Measurements from ENCODE around the gene ALKBH4. TPM values are rescaled to one million over a fixed set of nuclear protein-coding genes. Genes with fewer than 3 reads are reported as not detected.

The ALKBH4 gene
- polyA plus RNA-seq, 1 of the 3 experiments (the other 2 are of a cell fraction): 18.1 TPM

DNA sequence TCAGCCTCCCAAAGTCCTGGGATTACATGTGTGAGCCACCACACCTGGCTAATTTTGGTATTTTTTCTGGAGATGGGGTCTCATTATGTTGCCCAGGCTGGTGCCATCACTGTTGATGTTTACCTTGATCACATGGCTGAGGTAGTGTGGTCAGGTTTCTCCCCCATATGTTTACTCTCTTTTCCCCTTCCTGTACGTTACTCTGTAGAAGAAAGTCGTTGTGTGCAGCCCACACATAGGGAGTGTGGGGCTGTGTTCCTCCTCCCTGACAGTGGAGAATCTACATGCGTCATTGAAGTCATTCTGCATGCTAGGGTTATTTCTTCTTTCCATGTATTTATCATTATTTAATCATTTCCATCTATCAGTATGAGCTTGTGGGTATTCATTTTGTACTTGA is 47.6 kb downstream of the ALKBH4 start:
- Histone ChIP-seq H3K27ac (ENCODE audit: low read depth in 2 of 2, low read length in 1 of 2) (no peak overlapping the region), H3K4me3 (ENCODE audit: low read depth in 2 of 2, low read length in 1 of 2) (no peak overlapping the region), H3K9me2 (no peaks in the 10 kb centered on the region), H3K4me2 (no peak overlapping the region), H3K27me3 (ENCODE audit: insufficient read depth) (no peaks in the 10 kb centered on the region), H3K9me3 (no peaks in the 10 kb centered on the region), H3K79me2 (ENCODE audit: insufficient read depth) (peaks cover 29% of the 10 kb centered on the region; the same call in 1 of the 2 replicates), H2AFZ (ENCODE audit: low read depth) (no peak overlapping the region), H3F3A (replicated peaks; ENCODE audit: insufficient read depth) (no peaks in the 10 kb centered on the region), H4K20me1 (ENCODE audit: insufficient read depth) (peaks cover 10% of the 10 kb centered on the region), H3K36me3 (replicated peaks in 1 of 2; ENCODE audit: control insufficient read depth in 1 of 2, insufficient read depth in 2 of 2, low read length in 1 of 2) (peaks cover 54 to 73% of the 10 kb centered on the region in 2 experiments), H3K4me1 (ENCODE audit: control insufficient read depth in 1 of 2, insufficient read depth in 2 of 2, low read depth in 1 of 2, low read length in 1 of 2) (peaks cover 0 to 5% of the 10 kb centered on the region in 2 experiments; a peak in 1 of 4 replicates), H3K9ac (no peak overlapping the region)
- ChIA-PET POLR2A (interaction anchor here (0.6 kb wide), 1 partner anchor 229 kb away, joined by 3 read pairs; no protein-coding TSS in a partner anchor), CTCF (no interaction called here)
- no peak for DNase-seq
- WGBS (ENCODE audit: low lambda C conversion rate): 91% methylated on average over 3 of the region's 3 CpGs
- TF ChIP-seq SMC3 (IDR thresholded peaks at IDR 0.05; ENCODE audit: low read depth, low read length): no peak
- TF ChIP-seq, protein P1, sequence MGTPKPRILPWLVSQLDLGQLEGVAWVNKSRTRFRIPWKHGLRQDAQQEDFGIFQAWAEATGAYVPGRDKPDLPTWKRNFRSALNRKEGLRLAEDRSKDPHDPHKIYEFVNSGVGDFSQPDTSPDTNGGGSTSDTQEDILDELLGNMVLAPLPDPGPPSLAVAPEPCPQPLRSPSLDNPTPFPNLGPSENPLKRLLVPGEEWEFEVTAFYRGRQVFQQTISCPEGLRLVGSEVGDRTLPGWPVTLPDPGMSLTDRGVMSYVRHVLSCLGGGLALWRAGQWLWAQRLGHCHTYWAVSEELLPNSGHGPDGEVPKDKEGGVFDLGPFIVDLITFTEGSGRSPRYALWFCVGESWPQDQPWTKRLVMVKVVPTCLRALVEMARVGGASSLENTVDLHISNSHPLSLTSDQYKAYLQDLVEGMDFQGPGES (IDR thresholded peaks at IDR 0.05; ENCODE audit: low read depth, low read length): no peak
- no peak for TF ChIP-seq RXRA (IDR thresholded peaks at IDR 0.05; ENCODE audit: borderline replicate concordance, low read depth)
- no peak for TF ChIP-seq EP300 (IDR thresholded peaks at IDR 0.05; ENCODE audit: borderline replicate concordance in 1 of 2, low read depth in 1 of 2, low read length in 1 of 2)
- no peak for TF ChIP-seq MEF2A (IDR thresholded peaks at IDR 0.05; ENCODE audit: borderline replicate concordance, low read depth)
- TF ChIP-seq RCOR1 (IDR thresholded peaks at IDR 0.05; ENCODE audit: low read length): no peak
- TF ChIP-seq, protein P2, sequence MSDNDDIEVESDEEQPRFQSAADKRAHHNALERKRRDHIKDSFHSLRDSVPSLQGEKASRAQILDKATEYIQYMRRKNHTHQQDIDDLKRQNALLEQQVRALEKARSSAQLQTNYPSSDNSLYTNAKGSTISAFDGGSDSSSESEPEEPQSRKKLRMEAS (IDR thresholded peaks at IDR 0.05; ENCODE audit: low read depth): no peak
- TF ChIP-seq ELF1 (IDR thresholded peaks at IDR 0.05): no peak
- no peak for TF ChIP-seq YY1 (IDR thresholded peaks at IDR 0.05; ENCODE audit: low read depth)
- no peak for TF ChIP-seq EZH2phosphoT487 (IDR thresholded peaks at IDR 0.05; ENCODE audit: borderline replicate concordance, low read depth)
- no peak for TF ChIP-seq POLR2AphosphoS5 (IDR thresholded peaks at IDR 0.05; ENCODE audit: low read depth, low read length)
- TF ChIP-seq PBX3 (IDR thresholded peaks at IDR 0.05): no peak
- no peak for TF ChIP-seq REST (IDR thresholded peaks at IDR 0.05; ENCODE audit: low read depth, low read length)
- TF ChIP-seq FOSL2 (IDR thresholded peaks at IDR 0.05; ENCODE audit: borderline replicate concordance, low read depth): no peak
- no peak for TF ChIP-seq GABPA (IDR thresholded peaks at IDR 0.05; ENCODE audit: low read depth)
- no peak for TF ChIP-seq FOXJ3 (CRISPR knock-in tag; IDR thresholded peaks at IDR 0.05)
- no peak for TF ChIP-seq RFX5 (IDR thresholded peaks at IDR 0.05; ENCODE audit: low read length)
- no peak for TF ChIP-seq CHD2 (IDR thresholded peaks at IDR 0.05; ENCODE audit: low read length, partially characterized antibody)

All from SK-N-SH (cell line).